Caco-2 (cell line): ENCODE data around the gene DNAH10. TPM values are rescaled to one million over a fixed set of nuclear protein-coding genes. Genes with fewer than 3 reads are reported as not detected.

ENCODE experiments used
- BruUV-seq: library from RNA; stranded (reverse); fragments of 400-500 nt; replicated peaks from 2 replicates; lab custom pipeline; 2021; lab: Mats Ljungman, UMichigan
- CTCF ChIA-PET: fragments of 300-600 bp; sonication (Branson Sonifier 250); formaldehyde crosslinking; loops from one replicate; lab custom pipeline; 2022; ENCODE audit warnings: antibody characterized with exemption; lab: Charles Lee
- POLR2A ChIA-PET: fragments of 300-600 bp; sonication (Branson Sonifier 250); formaldehyde crosslinking; loops from one replicate; lab custom pipeline; 2022; ENCODE audit warnings: antibody characterized with exemption; lab: Charles Lee
- DNase-seq, 2 experiments: peaks; one replicate each; pipeline versions ENCODE4 v3.0.0 to v3.0.0-alpha.2; 2020 to 2022
- H3K27me3 ChIP-seq: replicated peaks from 2 replicates; pipeline ENCODE4 v1.6.0; 2011; ENCODE audit warnings: low read length; ENCODE audit not compliant: control insufficient read depth, insufficient read depth
- H3K36me3 ChIP-seq: 2 replicates; pipeline ENCODE4 v1.5.1; 2011; ENCODE audit warnings: low read length; ENCODE audit not compliant: control insufficient read depth, insufficient read depth
- H3K4me1 ChIP-seq: fragments of 250-450 bp; sonication (Bioruptor Pico); 2 replicates; pipeline ENCODE4 v1.5.1; 2020; ENCODE audit warnings: mild to moderate bottlenecking
- H3K4me3 ChIP-seq: 2 replicates; pipeline ENCODE4 v1.5.1; 2011; ENCODE audit warnings: low read depth, mild to moderate bottlenecking, control low read depth, low read length
- H3K9me3 ChIP-seq: fragments of 250-450 bp; sonication (Bioruptor Pico); 2 replicates; pipeline ENCODE4 v1.5.1; 2020; ENCODE audit warnings: mild to moderate bottlenecking, moderate library complexity
- H3K27ac Mint-ChIP-seq: one replicate; pipeline ENCODE4 v1.8.0; 2022; ENCODE audit warnings: mixed read lengths; ENCODE audit not compliant: unreplicated experiment
- H3K27me3 Mint-ChIP-seq: one replicate; pipeline ENCODE4 v1.8.0; 2022; ENCODE audit warnings: mixed read lengths; ENCODE audit not compliant: insufficient read depth, unreplicated experiment
- H3K36me3 Mint-ChIP-seq: one replicate; pipeline ENCODE4 v1.8.0; 2022; ENCODE audit warnings: mild to moderate bottlenecking, mixed read lengths; ENCODE audit not compliant: insufficient read depth, unreplicated experiment
- H3K4me1 Mint-ChIP-seq: one replicate; pipeline ENCODE4 v1.8.0; 2022; ENCODE audit warnings: low read depth, mixed read lengths; ENCODE audit not compliant: unreplicated experiment
- H3K4me3 Mint-ChIP-seq: one replicate; pipeline ENCODE4 v1.8.0; 2022; ENCODE audit warnings: mild to moderate bottlenecking, moderate library complexity, mixed read lengths; ENCODE audit not compliant: unreplicated experiment
- H3K9me3 Mint-ChIP-seq: one replicate; pipeline ENCODE4 v1.8.0; 2022; ENCODE audit warnings: mixed read lengths; ENCODE audit not compliant: unreplicated experiment
- CTCF ChIP-seq, 2 experiments: fragments of 200-600 bp in 1 of 2; IDR thresholded peaks; 1 replicate in 1 of 2; 2 replicates in 1 of 2; pipeline versions ENCODE4 v1.5.1 to v1.8.0; 2011 to 2022; ENCODE audit warnings: antibody characterized with exemption in 1 of 2, control low read depth in 1 of 2, inconsistent platforms in 1 of 2, low read depth in 1 of 2, low read length in 1 of 2, mild to moderate bottlenecking in 1 of 2, moderate library complexity in 1 of 2; ENCODE audit not compliant: insufficient read depth in 1 of 2, severe bottlenecking in 1 of 2, unreplicated experiment in 1 of 2
- intact Hi-C: fragments of 100-400 bp; cut with micrococcal nuclease; formaldehyde crosslinking; loops from one replicate; pipeline ENCODE4 v1.10.0; 2022; ENCODE audit not compliant: unreplicated experiment
- total RNA-seq: library from RNA; stranded (reverse); gene quantifications from 2 replicates; pipeline ENCODE4 v1.2.3, GENCODE V29; 2022

Gene DNAH10
- total RNA-seq, 1 experiment from 2014 or later, result 0.45 TPM

- Histone ChIP-seq H3K36me3 (no peaks in the 10 kb centered on the region), H3K4me1 (no peaks in the 10 kb centered on the region), H3K4me3 (no peak overlapping the region), H3K9me3 (peaks cover 5% of the 10 kb centered on the region), H3K27me3 (no peaks in the 10 kb centered on the region)
- POLR2A ChIA-PET, result no interaction called here
- intact Hi-C loops, result no loop called here
- no peak for DNase-seq
- no peak overlapping the region for H3K4me3 Mint-ChIP-seq
- H3K4me1 Mint-ChIP-seq, result no peaks in the 10 kb centered on the region
- no peaks in the 10 kb centered on the region for H3K36me3 Mint-ChIP-seq
- CTCF ChIA-PET, result no interaction called here
- no TSS peak for BruUV-seq
- TF ChIP-seq CTCF (IDR thresholded peaks at IDR 0.05; ENCODE audit: insufficient read depth in 1 of 2, low read depth in 1 of 2, low read length in 1 of 2, severe bottlenecking in 1 of 2, unreplicated experiment in 1 of 2), result no peak
- H3K27ac Mint-ChIP-seq, result no peak overlapping the region
- no peaks in the 10 kb centered on the region for H3K27me3 Mint-ChIP-seq
- peaks cover 9% of the 10 kb centered on the region for H3K9me3 Mint-ChIP-seq
These were observed 71.7 kb downstream of the DNAH10 start for GRCh38 chr12:123833830-123834229.

- H3K9me3 ChIP-seq, result peaks cover 4% of the 10 kb centered on the region; the same call in 1 of the 2 replicates
- no peaks in the 10 kb centered on the region for H3K36me3 ChIP-seq
- H3K27ac Mint-ChIP-seq, result no peak overlapping the region
- H3K36me3 Mint-ChIP-seq, result no peaks in the 10 kb centered on the region
- H3K27me3 ChIP-seq, result no peaks in the 10 kb centered on the region
- ChIA-PET CTCF (no interaction called here), POLR2A (no interaction called here)
- no peak for DNase-seq
- no peaks in the 10 kb centered on the region for H3K4me1 ChIP-seq
- BruUV-seq, result no TSS peak
- no peaks in the 10 kb centered on the region for H3K27me3 Mint-ChIP-seq
- intact Hi-C loops, result no loop called here
- no peaks in the 10 kb centered on the region for H3K4me1 Mint-ChIP-seq
- TF ChIP-seq CTCF (IDR thresholded peaks at IDR 0.05; ENCODE audit: insufficient read depth in 1 of 2, low read depth in 1 of 2, low read length in 1 of 2, severe bottlenecking in 1 of 2, unreplicated experiment in 1 of 2), result no peak
- no peak overlapping the region for H3K4me3 Mint-ChIP-seq
- no peak overlapping the region for H3K4me3 ChIP-seq
- peaks cover 9% of the 10 kb centered on the region for H3K9me3 Mint-ChIP-seq
These were observed 72.7 kb downstream of the DNAH10 start for GRCh38 chr12:123834845-123835244.

GRCh38 chr12:123836292-123836691, 74.2 kb downstream of the DNAH10 start:
- Mint-ChIP-seq H3K27me3 (no peaks in the 10 kb centered on the region), H3K27ac (no peak overlapping the region), H3K4me1 (no peaks in the 10 kb centered on the region), H3K36me3 (no peaks in the 10 kb centered on the region), H3K4me3 (no peak overlapping the region), H3K9me3 (peaks cover 19% of the 10 kb centered on the region)
- DNase-seq, result no peak
- Histone ChIP-seq H3K4me3 (no peak overlapping the region), H3K27me3 (no peaks in the 10 kb centered on the region), H3K36me3 (no peaks in the 10 kb centered on the region), H3K4me1 (no peaks in the 10 kb centered on the region), H3K9me3 (peaks cover 4% of the 10 kb centered on the region; the same call in 1 of the 2 replicates)
- POLR2A ChIA-PET, result interaction anchor here (0.5 kb wide), 1 partner anchor 152 kb away, joined by 3 read pairs; no protein-coding TSS in a partner anchor
- CTCF ChIA-PET, result no interaction called here
- intact Hi-C loops, result no loop called here
- no TSS peak for BruUV-seq
- no peak for TF ChIP-seq CTCF (IDR thresholded peaks at IDR 0.05; ENCODE audit: insufficient read depth in 1 of 2, low read depth in 1 of 2, low read length in 1 of 2, severe bottlenecking in 1 of 2, unreplicated experiment in 1 of 2)
